ENCODE data around the gene SLC4A7.

DNA sequence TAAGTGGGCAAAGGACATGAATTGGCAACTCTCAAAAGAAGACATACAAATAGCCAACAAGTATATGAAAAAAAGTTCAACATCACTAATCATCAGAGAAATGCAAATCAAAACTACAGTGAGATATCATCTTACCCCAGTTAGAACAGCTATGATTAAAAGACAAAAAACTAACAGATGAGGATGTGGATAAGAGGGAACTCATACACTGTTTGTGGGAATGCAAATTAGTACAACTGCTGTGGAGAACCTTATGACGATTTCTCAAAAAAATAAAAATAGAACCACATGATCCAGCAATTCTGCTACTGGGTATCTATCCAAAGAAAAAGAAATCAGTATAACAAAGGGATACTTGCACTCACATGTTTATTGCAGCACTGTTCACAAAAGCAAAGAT lies 143.7 kb downstream of the SLC4A7 start:
- TF ChIP-seq, protein P1, sequence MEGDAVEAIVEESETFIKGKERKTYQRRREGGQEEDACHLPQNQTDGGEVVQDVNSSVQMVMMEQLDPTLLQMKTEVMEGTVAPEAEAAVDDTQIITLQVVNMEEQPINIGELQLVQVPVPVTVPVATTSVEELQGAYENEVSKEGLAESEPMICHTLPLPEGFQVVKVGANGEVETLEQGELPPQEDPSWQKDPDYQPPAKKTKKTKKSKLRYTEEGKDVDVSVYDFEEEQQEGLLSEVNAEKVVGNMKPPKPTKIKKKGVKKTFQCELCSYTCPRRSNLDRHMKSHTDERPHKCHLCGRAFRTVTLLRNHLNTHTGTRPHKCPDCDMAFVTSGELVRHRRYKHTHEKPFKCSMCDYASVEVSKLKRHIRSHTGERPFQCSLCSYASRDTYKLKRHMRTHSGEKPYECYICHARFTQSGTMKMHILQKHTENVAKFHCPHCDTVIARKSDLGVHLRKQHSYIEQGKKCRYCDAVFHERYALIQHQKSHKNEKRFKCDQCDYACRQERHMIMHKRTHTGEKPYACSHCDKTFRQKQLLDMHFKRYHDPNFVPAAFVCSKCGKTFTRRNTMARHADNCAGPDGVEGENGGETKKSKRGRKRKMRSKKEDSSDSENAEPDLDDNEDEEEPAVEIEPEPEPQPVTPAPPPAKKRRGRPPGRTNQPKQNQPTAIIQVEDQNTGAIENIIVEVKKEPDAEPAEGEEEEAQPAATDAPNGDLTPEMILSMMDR (IDR thresholded peaks at IDR 0.05), result no peak
- no peak for TF ChIP-seq POLR2A (IDR thresholded peaks at IDR 0.05)
